Measurements from ENCODE around the gene ELF5.

DNA sequence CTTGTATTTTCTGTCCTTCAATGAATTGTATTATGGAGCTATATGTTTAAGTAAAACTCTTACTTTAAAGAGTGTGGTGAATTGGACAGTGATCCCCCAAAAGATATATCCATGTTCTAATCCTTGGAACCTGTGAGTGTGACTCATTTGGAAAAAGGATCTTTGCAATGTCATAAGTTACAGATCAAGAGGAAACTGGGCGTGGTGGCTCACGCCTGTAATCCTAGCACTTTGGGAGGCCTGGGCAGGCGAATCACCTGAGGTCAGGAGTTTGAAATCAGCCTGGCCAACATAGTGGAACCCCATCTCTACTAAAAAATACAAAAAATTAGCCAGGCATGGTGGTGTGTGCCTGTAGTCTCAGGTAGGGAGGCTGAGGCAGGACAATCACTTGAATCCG, 36.7 kb downstream of the ELF5 start:
- TF ChIP-seq, protein P1, sequence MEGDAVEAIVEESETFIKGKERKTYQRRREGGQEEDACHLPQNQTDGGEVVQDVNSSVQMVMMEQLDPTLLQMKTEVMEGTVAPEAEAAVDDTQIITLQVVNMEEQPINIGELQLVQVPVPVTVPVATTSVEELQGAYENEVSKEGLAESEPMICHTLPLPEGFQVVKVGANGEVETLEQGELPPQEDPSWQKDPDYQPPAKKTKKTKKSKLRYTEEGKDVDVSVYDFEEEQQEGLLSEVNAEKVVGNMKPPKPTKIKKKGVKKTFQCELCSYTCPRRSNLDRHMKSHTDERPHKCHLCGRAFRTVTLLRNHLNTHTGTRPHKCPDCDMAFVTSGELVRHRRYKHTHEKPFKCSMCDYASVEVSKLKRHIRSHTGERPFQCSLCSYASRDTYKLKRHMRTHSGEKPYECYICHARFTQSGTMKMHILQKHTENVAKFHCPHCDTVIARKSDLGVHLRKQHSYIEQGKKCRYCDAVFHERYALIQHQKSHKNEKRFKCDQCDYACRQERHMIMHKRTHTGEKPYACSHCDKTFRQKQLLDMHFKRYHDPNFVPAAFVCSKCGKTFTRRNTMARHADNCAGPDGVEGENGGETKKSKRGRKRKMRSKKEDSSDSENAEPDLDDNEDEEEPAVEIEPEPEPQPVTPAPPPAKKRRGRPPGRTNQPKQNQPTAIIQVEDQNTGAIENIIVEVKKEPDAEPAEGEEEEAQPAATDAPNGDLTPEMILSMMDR (IDR thresholded peaks at IDR 0.05; ENCODE audit: low read depth, low read length) = no peak
- TF ChIP-seq POLR2A (IDR thresholded peaks at IDR 0.05; ENCODE audit: extremely low read depth, insufficient read length) = no peak

Data from NB4 (cell line).